Kidney epithelial cell (primary cell): ENCODE data around the gene COMMD2. TPM values are rescaled to one million over a fixed set of nuclear protein-coding genes. Genes with fewer than 3 reads are reported as not detected.

Source experiments
- DNase-seq: peaks from one replicate; pipeline ENCODE4 v3.0.0-alpha.2; 2010; ENCODE audit warnings: low read depth
- H3K27me3 ChIP-seq: 2 replicates; pipeline ENCODE4 v1.6.0; 2011; ENCODE audit warnings: low read length; ENCODE audit not compliant: control insufficient read depth, insufficient read depth
- H3K36me3 ChIP-seq: 2 replicates; pipeline ENCODE4 v1.5.1; 2011; ENCODE audit warnings: low read length; ENCODE audit not compliant: control insufficient read depth, insufficient read depth
- H3K4me3 ChIP-seq: 2 replicates; pipeline ENCODE4 v1.5.1; 2011; ENCODE audit warnings: low read depth, mild to moderate bottlenecking, control low read depth, low read length
- CTCF ChIP-seq: IDR thresholded peaks from 2 replicates; pipeline ENCODE4 v1.5.1; 2011; ENCODE audit warnings: mild to moderate bottlenecking, moderate library complexity, low read length, control low read depth, inconsistent platforms; ENCODE audit not compliant: insufficient read depth, poor library complexity, severe bottlenecking
- total RNA-seq: library from RNA; depleted of rRNA; stranded (reverse); fragments of >200 nt; gene quantifications from 2 replicates; pipeline ENCODE4 v1.2.3, GENCODE V29; 2015

The COMMD2 gene
- total RNA-seq, 1 donor from 2014 or later: 31.9 TPM

DNA sequence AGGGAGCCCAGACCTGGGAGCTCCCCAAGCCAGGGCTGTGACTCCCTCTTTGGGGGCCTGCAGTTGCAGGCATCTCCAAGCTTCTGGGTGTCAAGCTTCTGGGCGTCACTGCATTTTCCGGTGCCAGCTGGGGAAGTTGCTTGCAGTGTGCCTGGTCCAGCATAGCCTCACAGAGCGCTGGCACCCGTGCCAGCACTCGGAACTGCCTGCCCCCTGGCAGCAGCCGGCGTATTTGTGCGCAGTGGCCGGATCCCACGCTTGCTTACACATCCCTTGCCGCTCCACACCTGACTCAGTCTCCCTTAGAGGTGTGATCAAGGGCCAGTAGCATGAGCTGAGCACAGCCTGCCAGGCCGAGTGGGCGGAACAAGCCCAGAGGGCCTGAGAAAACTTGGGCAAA is 37.0 kb downstream of the COMMD2 start:
- TF ChIP-seq CTCF: no peak

GRCh38 chr3:149713730-149714654 is 38.3 kb downstream of the COMMD2 start:
- no peak for TF ChIP-seq CTCF
- H3K4me3 ChIP-seq: no peak overlapping the region
- DNase-seq: no peak
- no peaks in the 10 kb centered on the region for H3K27me3 ChIP-seq
- H3K36me3 ChIP-seq: no peaks in the 10 kb centered on the region

More for the DNA sequence above, 37.0 kb downstream of the COMMD2 start:
- Histone ChIP-seq H3K36me3 (no peaks in the 10 kb centered on the region), H3K27me3 (no peaks in the 10 kb centered on the region), H3K4me3 (no peak overlapping the region)
- no peak for DNase-seq

- TF ChIP-seq CTCF: no peak
- no peak for DNase-seq
- Histone ChIP-seq H3K36me3 (no peaks in the 10 kb centered on the region), H3K27me3 (no peaks in the 10 kb centered on the region), H3K4me3 (no peak overlapping the region)
These were observed 45.4 kb downstream of the COMMD2 start for GRCh38 chr3:149706905-149707304.

- no peak for DNase-seq
- Histone ChIP-seq H3K27me3 (no peaks in the 10 kb centered on the region), H3K36me3 (no peaks in the 10 kb centered on the region), H3K4me3 (no peak overlapping the region)
- no peak for TF ChIP-seq CTCF
These were observed 46.9 kb downstream of the COMMD2 start for GRCh38 chr3:149705416-149705815.

- H3K4me3 ChIP-seq: no peak overlapping the region
- no peak for DNase-seq
- TF ChIP-seq CTCF: no peak
- H3K36me3 ChIP-seq: no peaks in the 10 kb centered on the region
- no peaks in the 10 kb centered on the region for H3K27me3 ChIP-seq
These were observed 48.8 kb downstream of the COMMD2 start for GRCh38 chr3:149703466-149703865.
